BLaER1 treated with 17β-estradiol and CSF1 and Interleukin-3, amounts not matched to agents 10 nM and 100 nM (cell line): Measurements from ENCODE around the gene TDRD7.
"Not testable (repeated sequence)": the region's sequence is repeated elsewhere in the genome, so short reads cannot be mapped to it uniquely, and the experiment has no call there.

Experiments
- H3K27ac ChIP-seq, 11 experiments: shearing (Covaris generic); formaldehyde crosslinking; 2 replicates each; pipeline ENCODE4 v1.8.1; 2022
- H3K27me3 ChIP-seq, 11 experiments: shearing (Covaris generic); formaldehyde crosslinking; 2 replicates each; pipeline ENCODE4 v1.8.1; 2022
- H3K36me3 ChIP-seq, 11 experiments: shearing (Covaris generic); formaldehyde crosslinking; 2 replicates each; pipeline ENCODE4 v1.8.1; 2022
- H3K4me1 ChIP-seq, 10 experiments: shearing (Covaris generic); formaldehyde crosslinking; 2 replicates each; pipeline ENCODE4 v1.8.1; 2022
- H3K4me2 ChIP-seq, 11 experiments: shearing (Covaris generic); formaldehyde crosslinking; 2 replicates each; pipeline ENCODE4 v1.8.1; 2022
- H3K4me3 ChIP-seq, 10 experiments: shearing (Covaris generic); formaldehyde crosslinking; 2 replicates each; pipeline ENCODE4 v1.8.1; 2022
- H3K9ac ChIP-seq, 11 experiments: shearing (Covaris generic); formaldehyde crosslinking; 2 replicates each; pipeline ENCODE4 v1.8.1; 2022
- H3K9me3 ChIP-seq, 11 experiments: shearing (Covaris generic); formaldehyde crosslinking; replicated peaks in 1 of 11; 2 replicates each; pipeline ENCODE4 v1.8.1; 2022
- H4K20me1 ChIP-seq, 11 experiments: shearing (Covaris generic); formaldehyde crosslinking; 2 replicates each; pipeline ENCODE4 v1.8.1; 2022
- Cebpa-rat ChIP-seq, 11 experiments: shearing (Covaris generic); IDR thresholded peaks; 2 replicates each; pipeline ENCODE4 v1.8.1; 2022

The TDRD7 gene

DNA sequence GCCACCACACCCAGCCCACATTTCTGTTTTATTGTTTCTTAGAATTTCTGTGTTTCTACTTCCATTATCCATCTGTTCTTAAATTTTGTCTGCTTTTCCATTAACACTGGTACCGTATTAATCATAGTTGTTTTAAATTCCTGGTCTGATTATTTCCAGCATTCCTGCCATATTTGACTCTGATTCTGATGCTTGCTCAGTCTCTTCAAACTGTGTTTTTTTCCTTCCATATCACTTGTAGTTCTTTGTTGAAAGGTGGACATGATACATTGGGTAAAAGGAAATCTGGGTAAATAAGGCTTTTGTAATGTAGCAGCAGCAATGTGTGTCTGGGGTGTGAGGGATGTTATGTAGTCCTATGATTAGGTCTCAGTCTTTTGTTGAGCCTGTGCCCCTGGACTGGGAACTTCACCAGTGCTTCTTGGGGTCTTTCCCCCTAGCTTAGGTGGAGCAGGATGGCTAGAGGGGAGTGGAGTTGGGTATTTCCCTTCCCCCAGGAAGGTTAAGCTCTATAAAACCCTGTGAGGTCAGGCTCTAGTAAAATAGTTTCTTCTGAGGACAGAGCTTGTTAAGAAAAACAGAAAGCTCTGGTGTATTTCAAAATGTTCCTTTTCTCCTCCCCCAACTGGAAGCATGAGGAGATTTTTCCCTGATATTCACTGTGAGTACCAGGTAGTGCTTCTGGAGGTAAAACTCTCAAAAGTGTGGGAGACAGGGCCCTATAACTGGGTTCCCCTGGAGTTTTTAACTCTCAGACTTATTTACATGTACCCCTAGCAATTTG is 79.5 kb downstream of the TDRD7 start:
- Histone ChIP-seq H3K9ac (no peak overlapping the region), H3K9me3 (peaks cover 11 to 21% (median 14%) of the 10 kb centered on the region in 11 experiments), H3K36me3 (peaks cover 8 to 73% (median 13%) of the 10 kb centered on the region in 11 experiments; a peak in 17 of 22 replicates), H3K27me3 (no peaks in the 10 kb centered on the region), H3K27ac (no peak overlapping the region), H4K20me1 (no peaks in the 10 kb centered on the region), H3K4me1 (no peaks in the 10 kb centered on the region), H3K4me2 (no peak overlapping the region), H3K4me3 (no peak overlapping the region)
- TF ChIP-seq Cebpa-rat (IDR thresholded peaks at IDR 0.05) = no peak

DNA sequence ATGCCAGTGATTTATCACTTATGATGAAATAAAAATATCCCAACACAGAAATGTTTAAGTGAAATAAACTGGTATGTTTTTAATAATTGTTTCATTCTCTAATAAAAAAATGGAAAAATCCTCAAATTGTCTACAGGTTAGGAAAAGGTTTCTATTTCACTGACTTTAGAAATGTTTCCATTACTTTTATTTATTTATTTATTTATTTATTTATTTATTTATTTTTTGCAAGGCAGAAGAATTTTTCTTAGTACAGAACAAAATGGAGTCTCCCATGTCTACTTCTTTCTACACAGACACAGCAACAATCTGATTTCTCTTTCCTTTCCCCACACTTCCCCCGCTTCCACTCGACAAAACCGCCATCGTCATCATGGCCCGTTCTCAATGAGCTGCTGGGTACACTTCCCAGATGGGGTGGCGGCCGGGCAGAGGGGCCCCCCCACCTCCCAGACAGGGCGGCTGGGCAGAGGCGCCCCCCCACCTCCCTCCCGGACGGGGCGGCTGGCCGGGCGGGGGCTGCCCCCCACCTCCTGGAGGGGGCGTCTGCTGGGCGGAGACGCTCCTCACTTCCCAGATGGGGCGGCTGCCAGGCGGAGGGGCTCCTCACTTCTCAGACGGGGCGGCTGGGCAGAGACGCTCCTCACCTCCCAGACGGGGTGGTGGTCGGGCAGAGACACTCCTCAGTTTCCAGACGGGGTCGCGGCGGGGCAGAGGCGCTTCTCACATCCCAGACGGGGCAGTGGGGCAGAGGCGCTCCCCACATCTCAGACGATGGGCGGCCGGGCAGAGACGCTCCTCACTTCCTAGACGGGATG is 85.9 kb downstream of the TDRD7 start:
- peaks cover 0 to 22% (median 11%) of the 10 kb centered on the region in 11 experiments; a peak in 13 of 22 replicates for H3K9me3 ChIP-seq
- not testable (repeated sequence) for H3K4me2 ChIP-seq, H3K4me3 ChIP-seq, H3K9ac ChIP-seq, H3K27ac ChIP-seq
- H4K20me1 ChIP-seq = peaks cover 0 to 16% (median 9%) of the 10 kb centered on the region in 11 experiments; a peak in 10 of 22 replicates
- H3K36me3 ChIP-seq = peaks cover 0 to 24% (median 3%) of the 10 kb centered on the region in 11 experiments; a peak in 9 of 22 replicates
- H3K27me3 ChIP-seq = peaks cover 39 to 40% (median 40%) of the 10 kb centered on the region in 11 experiments
- H3K4me1 ChIP-seq = peaks cover 7 to 14% (median 10%) of the 10 kb centered on the region in 10 experiments; a peak in 17 of 20 replicates

DNA sequence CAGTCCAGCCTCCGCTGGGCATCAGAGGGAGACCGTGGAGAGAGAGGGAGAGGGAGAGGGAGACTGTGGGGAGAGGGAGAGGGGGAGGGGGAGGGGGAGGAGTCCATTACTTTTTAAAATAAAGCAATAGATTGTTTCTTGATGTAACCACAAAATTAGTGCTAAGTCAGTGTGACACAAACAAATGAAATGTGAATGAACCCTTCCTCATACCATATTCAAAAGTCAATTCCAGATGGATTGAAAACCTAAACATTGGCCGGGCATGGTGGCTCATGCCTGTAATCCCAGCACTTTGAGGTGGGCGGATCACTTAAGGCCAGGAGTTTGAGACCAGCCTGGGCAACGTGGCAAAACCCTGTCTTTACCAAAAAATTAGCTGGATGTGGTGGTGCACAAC is 87.0 kb downstream of the TDRD7 start:
- not testable (repeated sequence) for H3K4me2 ChIP-seq, H3K4me3 ChIP-seq, H3K27ac ChIP-seq, H3K9ac ChIP-seq
- Histone ChIP-seq H3K36me3 (peaks cover 0 to 20% (median 3%) of the 10 kb centered on the region in 11 experiments; a peak in 8 of 22 replicates), H3K9me3 (peaks cover 0 to 30% (median 11%) of the 10 kb centered on the region in 11 experiments; a peak in 13 of 22 replicates), H3K4me1 (peaks cover 7 to 14% (median 10%) of the 10 kb centered on the region in 10 experiments; a peak in 17 of 20 replicates), H3K27me3 (peaks cover 49 to 51% (median 50%) of the 10 kb centered on the region in 11 experiments), H4K20me1 (peaks cover 0 to 22% (median 13%) of the 10 kb centered on the region in 11 experiments; a peak in 10 of 22 replicates)

DNA sequence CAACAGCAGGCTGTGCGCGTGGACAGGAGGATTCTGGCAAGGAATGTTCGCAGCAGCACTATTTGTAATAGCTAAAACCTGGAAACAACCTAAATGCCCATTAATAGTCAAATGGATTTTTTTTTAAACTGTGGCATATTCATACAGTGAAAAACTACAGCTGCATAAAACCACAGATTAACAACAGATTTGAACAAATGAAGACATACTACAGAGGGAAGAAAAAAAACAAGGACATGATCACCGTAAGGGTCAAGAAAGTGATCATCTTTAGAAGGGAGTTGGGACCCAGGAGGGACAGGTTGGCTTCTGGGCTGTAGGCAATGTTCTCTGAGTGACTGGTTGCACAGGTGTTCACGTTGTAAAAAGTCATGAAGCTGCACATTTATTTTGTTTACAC is 88.4 kb downstream of the TDRD7 start:
- H3K9ac ChIP-seq = no peak overlapping the region
- TF ChIP-seq Cebpa-rat (IDR thresholded peaks at IDR 0.05) = no peak
- H3K4me3 ChIP-seq = no peak overlapping the region
- H3K27ac ChIP-seq = no peak overlapping the region
- peaks cover 0 to 23% (median 14%) of the 10 kb centered on the region in 11 experiments; a peak in 10 of 22 replicates for H4K20me1 ChIP-seq
- H3K4me2 ChIP-seq = no peak overlapping the region
- H3K4me1 ChIP-seq = peaks cover 7 to 14% (median 10%) of the 10 kb centered on the region in 10 experiments; a peak in 17 of 20 replicates
- peaks cover 0 to 33% (median 11%) of the 10 kb centered on the region in 11 experiments; a peak in 13 of 22 replicates for H3K9me3 ChIP-seq
- peaks cover 64 to 65% (median 64%) of the 10 kb centered on the region in 11 experiments for H3K27me3 ChIP-seq
- peaks cover 0 to 19% (median 3%) of the 10 kb centered on the region in 11 experiments; a peak in 8 of 22 replicates for H3K36me3 ChIP-seq

DNA sequence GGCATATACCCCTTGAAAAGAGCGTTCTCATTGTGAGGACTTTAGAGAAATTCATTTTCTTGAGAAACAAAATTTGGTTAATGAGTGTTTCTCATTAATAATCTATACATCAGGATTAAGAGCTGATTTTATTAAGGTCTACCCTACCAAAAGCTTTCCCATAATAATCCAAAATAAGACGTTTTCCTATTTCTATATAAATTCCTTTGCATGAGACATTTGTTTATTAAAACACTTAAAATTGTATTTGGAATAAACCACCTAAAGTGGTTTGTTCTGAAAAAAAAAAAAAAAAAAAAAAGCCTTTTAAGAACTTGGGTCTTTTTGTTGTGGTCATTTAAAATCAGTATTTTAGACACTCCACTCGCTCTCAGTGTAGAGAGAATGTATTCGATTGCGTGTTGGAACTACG is 88.9 kb downstream of the TDRD7 start:
- Histone ChIP-seq H3K4me2 (peak overlapping the region; percentile 89 to 98 (median 96)), H3K4me3 (peak overlapping the region; percentile 29 to 74 (median 62); a peak in 17 of 20 replicates), H3K27me3 (peaks cover 69 to 70% (median 69%) of the 10 kb centered on the region in 11 experiments), H3K27ac (no peak overlapping the region), H3K4me1 (peaks cover 7 to 14% (median 10%) of the 10 kb centered on the region in 10 experiments; a peak in 17 of 20 replicates), H4K20me1 (peaks cover 0 to 23% (median 14%) of the 10 kb centered on the region in 11 experiments; a peak in 10 of 22 replicates), H3K36me3 (peaks cover 0 to 14% (median 3%) of the 10 kb centered on the region in 11 experiments; a peak in 8 of 22 replicates), H3K9ac (peak overlapping the region in 1 of 11 experiments; percentile 20; a peak in 1 of 22 replicates), H3K9me3 (peaks cover 0 to 33% (median 11%) of the 10 kb centered on the region in 11 experiments; a peak in 13 of 22 replicates)
- TF ChIP-seq Cebpa-rat (IDR thresholded peaks at IDR 0.05) = no peak

DNA sequence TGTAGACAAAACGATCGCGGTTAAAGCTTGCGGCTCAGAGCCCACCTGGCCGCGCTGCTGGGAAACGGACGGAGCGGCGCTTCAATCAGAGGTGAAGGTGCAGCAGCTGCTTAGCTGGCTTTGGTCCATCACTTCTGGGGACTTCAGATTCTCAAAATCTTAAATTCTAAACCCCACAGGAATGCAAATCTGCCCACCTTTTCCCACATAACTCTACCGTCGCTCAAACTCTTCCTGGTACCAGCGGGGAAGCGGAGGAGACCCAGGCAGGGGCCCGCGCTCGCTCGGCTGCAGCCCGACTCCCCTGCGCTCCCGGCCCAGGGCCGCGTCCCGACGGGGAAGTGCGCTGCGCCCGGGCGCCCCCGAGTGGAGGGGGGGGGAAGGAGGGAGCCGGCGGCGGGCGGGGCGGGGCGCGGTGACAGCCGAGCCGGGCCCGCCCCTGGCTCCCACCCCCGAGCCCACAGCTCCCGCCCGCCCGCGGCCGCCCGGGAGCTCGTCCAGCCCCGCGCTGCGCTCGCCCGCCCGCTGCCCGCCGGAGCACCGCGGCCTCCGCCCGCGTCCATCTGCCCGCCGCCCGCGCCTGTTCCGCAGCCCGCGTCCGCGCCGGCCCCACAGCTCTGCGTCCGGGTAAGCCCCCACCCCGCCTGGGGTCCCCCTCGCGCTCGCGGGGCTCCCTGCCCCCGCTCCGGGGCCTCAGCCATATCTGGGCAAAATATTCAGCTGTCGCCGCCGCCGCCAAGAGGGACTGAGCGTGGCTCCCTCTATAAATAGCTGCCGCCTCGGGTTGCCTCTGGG is 89.5 kb downstream of the TDRD7 start, which contains the start of gene TMOD1:
TSS of gene TMOD1 (plus strand) at position 490 of the 795 bp plus-strand sequence. CDS start 22,523 bp downstream, outside the sequence.
- peaks cover 70 to 76% (median 73%) of the 10 kb centered on the region in 11 experiments for H3K27me3 ChIP-seq
- H3K9me3 ChIP-seq = peaks cover 0 to 33% (median 11%) of the 10 kb centered on the region in 11 experiments; a peak in 13 of 22 replicates
- H3K27ac ChIP-seq = no peak within 1 kb of the TSS
- peaks cover 0 to 8% (median 3%) of the 10 kb centered on the region in 11 experiments; a peak in 8 of 22 replicates for H3K36me3 ChIP-seq
- peak within 1 kb of the TSS in 10 of 11 experiments; percentile 7 to 66 (median 50); a peak in 12 of 22 replicates for H3K9ac ChIP-seq
- peak within 1 kb of the TSS; percentile 52 to 74 (median 62) for H3K4me3 ChIP-seq
- H4K20me1 ChIP-seq = peaks cover 0 to 23% (median 14%) of the 10 kb centered on the region in 11 experiments; a peak in 10 of 22 replicates
- peak within 1 kb of the TSS; percentile 89 to 98 (median 96) for H3K4me2 ChIP-seq
- TF ChIP-seq Cebpa-rat (IDR thresholded peaks at IDR 0.05) = no peak
- H3K4me1 ChIP-seq = peaks cover 7 to 14% (median 10%) of the 10 kb centered on the region in 10 experiments; a peak in 17 of 20 replicates

DNA sequence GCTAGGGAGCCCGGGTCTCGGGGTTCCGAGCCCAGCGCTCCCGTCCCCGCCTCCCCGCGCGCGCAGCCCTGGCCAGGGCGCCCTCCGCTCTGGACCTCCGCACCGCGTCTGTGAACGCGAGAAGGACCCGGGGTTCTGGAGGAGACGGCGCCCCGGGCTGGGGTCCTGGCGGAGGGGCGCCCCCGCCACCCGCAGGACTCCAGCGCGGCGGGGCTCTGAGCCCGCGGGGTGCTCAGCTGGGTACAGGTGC is 90.0 kb downstream of the TDRD7 start:
- Histone ChIP-seq H3K9ac (peak overlapping the region in 9 of 11 experiments; percentile 7 to 66 (median 51); a peak in 12 of 22 replicates), H3K27me3 (peaks cover 70 to 79% (median 73%) of the 10 kb centered on the region in 11 experiments), H3K4me3 (peak overlapping the region; percentile 52 to 74 (median 62)), H3K9me3 (peaks cover 0 to 33% (median 11%) of the 10 kb centered on the region in 11 experiments; a peak in 13 of 22 replicates), H3K36me3 (peaks cover 0 to 4% (median under 1%) of the 10 kb centered on the region in 11 experiments; a peak in 5 of 22 replicates), H4K20me1 (peaks cover 0 to 23% (median 14%) of the 10 kb centered on the region in 11 experiments; a peak in 10 of 22 replicates), H3K27ac (no peak overlapping the region), H3K4me2 (peak overlapping the region; percentile 89 to 98 (median 96)), H3K4me1 (peaks cover 7 to 14% (median 10%) of the 10 kb centered on the region in 10 experiments; a peak in 17 of 20 replicates)
- no peak for TF ChIP-seq Cebpa-rat (IDR thresholded peaks at IDR 0.05)
